Measurements from ENCODE around the gene SLC25A21.

The SLC25A21 gene

GRCh38 chr14:36757734-36758601 lies 414.4 kb downstream of the SLC25A21 start:
- no peak for DNase-seq (ENCODE audit: low spot score)

- no peak for DNase-seq (ENCODE audit: low spot score)
Observed at GRCh38 chr14:36756226-36756625, 416.2 kb downstream of the SLC25A21 start.

GRCh38 chr14:36755756-36756155 lies 416.6 kb downstream of the SLC25A21 start:
- DNase-seq (ENCODE audit: low spot score), result no peak

DNA sequence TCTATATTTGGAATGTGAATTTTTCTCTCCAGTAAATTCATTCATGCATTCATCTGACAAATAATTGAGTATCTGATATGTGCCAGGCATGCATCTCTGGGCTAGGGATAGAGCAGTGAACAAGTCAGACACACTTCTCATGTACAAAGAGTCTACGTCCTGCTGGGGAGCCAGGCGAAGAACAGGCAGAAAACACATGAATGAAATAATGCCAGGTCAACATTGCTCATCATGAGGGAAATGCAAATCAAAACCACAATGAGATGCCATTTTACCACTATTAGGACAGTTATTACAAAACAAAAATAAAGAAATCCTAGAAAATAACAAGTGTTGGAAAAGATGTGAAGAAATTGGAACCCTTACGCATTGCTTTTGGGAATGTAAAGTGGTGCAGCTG lies 420.5 kb downstream of the SLC25A21 start:
- no peak for DNase-seq (ENCODE audit: low spot score)

- no peak for DNase-seq (ENCODE audit: low spot score)
Observed at GRCh38 chr14:36751106-36751505, 421.3 kb downstream of the SLC25A21 start.

- no peak for DNase-seq (ENCODE audit: low spot score)
Observed at GRCh38 chr14:36750244-36750643, 422.2 kb downstream of the SLC25A21 start.

DNA sequence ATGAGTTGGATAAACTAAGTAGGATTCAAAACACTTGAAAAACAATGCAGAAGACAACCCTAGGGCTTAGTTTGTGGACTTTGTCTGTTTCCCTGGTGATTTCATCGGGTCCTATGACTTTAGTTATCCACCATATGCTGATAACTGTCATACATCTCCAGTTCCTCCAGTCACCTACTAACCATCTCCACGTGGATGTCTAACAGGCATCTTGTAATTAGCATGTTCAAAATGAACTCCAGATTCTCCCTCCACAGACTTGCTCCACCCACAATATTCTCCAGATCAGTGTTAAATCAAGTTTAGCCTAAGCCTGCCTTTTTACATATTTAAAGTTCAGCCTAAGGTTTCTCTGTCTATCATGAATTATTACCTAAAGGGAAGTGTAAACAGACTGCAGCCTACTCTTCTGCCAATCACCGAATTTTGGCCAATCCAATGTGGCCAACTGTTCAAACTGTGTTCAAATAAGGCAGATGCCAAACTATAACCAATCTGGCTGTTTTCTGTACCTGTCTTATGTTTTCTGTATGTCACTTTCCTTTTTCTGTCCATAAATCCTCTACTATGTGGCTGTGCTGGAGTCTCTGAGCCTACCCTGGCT lies 423.7 kb downstream of the SLC25A21 start:
- no peak for DNase-seq (ENCODE audit: low spot score)

- peak; percentile 31 for DNase-seq (ENCODE audit: low spot score)
Observed at GRCh38 chr14:36747411-36748184, 424.8 kb downstream of the SLC25A21 start.

GRCh38 chr14:36746872-36747271 lies 425.5 kb downstream of the SLC25A21 start:
- DNase-seq (ENCODE audit: low spot score), result no peak

DNA sequence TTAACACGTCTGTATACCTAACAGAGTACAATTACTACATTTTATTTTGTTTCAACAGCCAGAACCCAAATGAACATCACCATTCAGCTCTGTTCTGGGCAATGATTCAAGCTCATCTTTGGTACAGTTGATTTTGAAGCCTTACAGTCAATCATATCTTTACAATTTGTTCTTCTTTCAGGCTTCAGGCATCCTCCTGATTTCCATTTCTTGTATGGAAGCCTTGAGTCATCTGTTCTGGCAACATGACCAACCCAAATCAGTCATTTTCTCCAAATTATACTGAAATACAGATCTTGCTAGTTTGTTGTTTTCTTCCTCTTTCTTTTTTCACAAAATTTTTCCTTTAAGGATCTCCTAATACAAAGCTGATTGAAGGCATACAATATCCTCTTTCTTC lies 430.5 kb downstream of the SLC25A21 start:
- no peak for DNase-seq (ENCODE audit: low spot score)

DNA sequence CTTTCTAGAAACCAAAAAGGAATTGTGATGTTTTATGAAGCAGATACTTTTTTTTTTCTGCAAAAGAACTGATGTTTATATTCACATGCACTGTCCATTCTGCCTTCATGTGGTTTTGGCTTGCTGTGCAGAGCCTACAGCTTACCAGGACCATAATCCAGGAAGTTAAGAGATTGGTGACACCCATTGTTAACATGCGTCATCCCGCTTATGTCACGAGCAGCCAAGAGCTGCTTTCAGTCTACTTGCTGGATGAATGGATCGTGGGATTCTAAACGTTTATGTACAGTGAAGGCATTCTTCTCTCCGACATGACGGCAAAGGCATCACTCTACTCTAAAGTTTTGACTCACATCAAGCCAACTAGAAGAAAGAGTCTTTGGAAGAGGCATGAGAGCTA lies 434.1 kb downstream of the SLC25A21 start:
- DNase-seq (ENCODE audit: low spot score), result no peak

DNA sequence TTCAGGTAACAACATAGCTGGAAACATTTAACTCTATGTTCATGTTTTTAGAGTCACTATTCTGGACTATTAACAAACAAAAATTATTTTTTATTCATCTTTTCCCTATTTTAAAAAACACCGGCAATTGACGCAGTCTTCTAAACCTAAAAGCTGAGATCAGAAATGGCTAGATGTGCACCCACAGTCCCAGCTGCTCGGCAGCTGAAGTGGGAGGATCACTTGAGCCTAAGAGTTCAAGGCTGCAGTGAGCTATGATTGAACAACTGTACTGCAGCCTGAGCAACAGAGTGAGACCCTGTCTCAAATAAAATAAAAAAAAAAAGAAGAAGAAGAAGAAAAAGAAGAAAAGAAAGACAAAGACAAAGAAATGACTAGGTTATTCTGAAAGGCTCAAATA lies 446.3 kb downstream of the SLC25A21 start:
- no peak for DNase-seq (ENCODE audit: low spot score)

GRCh38 chr14:36724162-36724561 lies 448.2 kb downstream of the SLC25A21 start:
- DNase-seq (ENCODE audit: low spot score), result no peak

DNA sequence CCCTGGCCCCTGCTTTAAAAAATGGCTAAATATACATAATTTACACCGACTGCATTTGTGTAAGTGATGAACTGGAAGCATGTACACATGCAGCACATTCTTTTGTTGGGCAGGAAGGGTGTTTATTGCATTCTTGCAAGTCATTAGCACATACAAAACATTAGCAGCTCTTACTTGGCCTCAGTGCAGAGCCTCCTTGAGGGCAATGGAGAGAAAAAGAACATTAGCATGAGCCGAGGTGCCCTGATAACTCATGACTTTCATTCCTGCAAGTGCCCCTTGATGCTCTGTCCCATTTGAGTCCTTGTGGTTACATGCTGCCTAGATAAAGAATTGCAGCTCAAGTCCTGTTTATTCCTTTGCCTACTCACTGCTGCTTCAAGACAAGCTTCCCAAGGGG lies 448.9 kb downstream of the SLC25A21 start:
- DNase-seq (ENCODE audit: low spot score), result no peak

- DNase-seq (ENCODE audit: low spot score), result no peak
Observed at GRCh38 chr14:36721877-36722276, 450.5 kb downstream of the SLC25A21 start.

GRCh38 chr14:36720657-36721056 lies 451.7 kb downstream of the SLC25A21 start:
- no peak for DNase-seq (ENCODE audit: low spot score)

- no peak for DNase-seq (ENCODE audit: low spot score)
Observed at GRCh38 chr14:36719823-36720222, 452.6 kb downstream of the SLC25A21 start.

DNA sequence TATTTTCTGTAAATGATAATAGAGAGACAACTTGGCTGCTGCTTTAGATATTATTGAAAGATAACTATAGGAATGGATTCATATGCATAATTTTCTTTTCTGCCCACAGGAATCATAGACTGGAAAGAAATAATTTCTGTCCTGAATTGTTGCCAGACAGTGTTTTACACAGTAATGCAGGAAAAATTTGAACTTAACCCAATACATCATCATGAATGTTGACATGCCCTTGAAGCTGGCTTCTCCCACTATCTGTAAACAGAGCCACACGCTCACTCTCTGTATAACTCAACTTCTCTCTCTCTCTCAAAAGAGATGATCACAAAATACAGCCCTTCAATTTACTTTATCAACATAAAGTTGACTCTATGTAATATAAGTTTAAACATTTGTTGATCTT lies 454.2 kb downstream of the SLC25A21 start:
- no peak for DNase-seq (ENCODE audit: low spot score)

DNA sequence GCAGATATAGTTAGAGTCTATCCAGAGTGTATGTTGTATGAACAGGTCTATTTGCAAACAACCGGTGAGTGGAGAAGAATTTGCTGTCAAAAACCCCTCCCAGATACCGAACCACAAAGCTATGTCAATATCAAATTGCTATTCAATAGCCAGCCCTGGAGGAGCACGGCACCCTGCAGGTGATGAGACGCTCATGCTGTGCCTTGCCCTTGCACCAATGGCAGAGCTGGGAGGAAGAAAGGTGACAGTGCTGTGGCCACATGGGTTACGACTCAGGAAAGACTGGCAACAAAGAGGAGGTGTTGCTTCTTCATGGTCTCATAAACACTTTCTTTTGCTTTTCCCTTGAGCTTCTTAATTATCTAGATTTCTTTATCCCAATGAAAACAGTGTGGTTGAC lies 455.0 kb downstream of the SLC25A21 start:
- DNase-seq (ENCODE audit: low spot score), result no peak

- DNase-seq (ENCODE audit: low spot score), result no peak
Observed at GRCh38 chr14:36716614-36717184, 455.7 kb downstream of the SLC25A21 start.

GRCh38 chr14:36713960-36714703 lies 458.3 kb downstream of the SLC25A21 start:
- DNase-seq (ENCODE audit: low spot score), result no peak

- DNase-seq (ENCODE audit: low spot score), result no peak
Observed at GRCh38 chr14:36707570-36707969, 464.8 kb downstream of the SLC25A21 start.
